HEK293T (cell line): ENCODE measurements around the gene CCR2.

Source experiments
- FOXA1 ChIP-seq: fragments of 450-650 bp; IDR thresholded peaks from 2 replicates; pipeline ENCODE4 v1.6.1; 2016; ENCODE audit warnings: mild to moderate bottlenecking
- TARDBP ChIP-seq: fragments of 450-650 bp; IDR thresholded peaks from 2 replicates; pipeline ENCODE4 v1.6.1; 2016
- ZNF384 ChIP-seq: fragments of 450-650 bp; IDR thresholded peaks from 2 replicates; pipeline ENCODE4 v1.6.1; 2016

DNA sequence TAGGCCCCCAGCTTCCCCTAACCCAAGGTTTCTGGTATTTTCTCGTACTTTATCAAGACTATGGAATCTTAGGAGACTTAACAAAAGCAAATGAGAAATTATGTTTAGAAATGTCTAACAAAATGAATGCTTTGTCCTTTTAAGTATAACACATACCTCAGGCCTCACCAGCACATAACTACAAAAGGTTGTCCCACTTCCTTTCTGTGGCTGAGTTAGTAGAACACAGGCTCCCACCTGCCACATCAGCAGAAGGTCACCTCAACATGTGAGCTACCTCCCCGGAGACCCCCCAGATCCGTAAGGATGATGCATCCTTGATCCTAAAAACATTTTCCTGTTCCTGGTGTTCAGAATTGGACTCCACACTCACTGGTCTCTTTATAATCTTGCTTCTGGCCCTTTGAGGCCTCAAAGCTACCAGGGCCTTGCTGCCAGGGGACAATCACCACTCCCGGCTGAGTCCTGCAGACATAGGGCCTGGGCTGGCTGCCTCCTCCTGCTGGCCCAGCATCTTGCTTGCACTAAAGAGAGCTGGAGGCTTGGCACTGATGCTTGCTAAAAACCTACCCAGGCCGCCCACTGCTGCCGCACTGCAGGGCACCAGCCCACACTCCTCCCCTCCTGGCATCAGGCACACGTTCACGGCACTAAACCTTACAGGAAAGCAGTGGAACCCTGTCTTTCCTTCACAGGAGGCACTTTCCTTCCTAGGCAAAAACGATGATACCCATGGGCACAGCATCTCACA is 56.0 kb downstream of the CCR2 start:
- no peak for TF ChIP-seq ZNF384
- no peak for TF ChIP-seq TARDBP
- TF ChIP-seq FOXA1, result no peak
